GM12801 (cell line): Measurements from ENCODE around the gene TTC3.

Experiments
- TF ChIP-seq, protein P1 (sequence below): IDR thresholded peaks from one replicate; pipeline ENCODE4 v1.5.1; 2011; ENCODE audit warnings: control low read depth; ENCODE audit not compliant: insufficient read length; ENCODE audit errors: extremely low read depth

The TTC3 gene

DNA sequence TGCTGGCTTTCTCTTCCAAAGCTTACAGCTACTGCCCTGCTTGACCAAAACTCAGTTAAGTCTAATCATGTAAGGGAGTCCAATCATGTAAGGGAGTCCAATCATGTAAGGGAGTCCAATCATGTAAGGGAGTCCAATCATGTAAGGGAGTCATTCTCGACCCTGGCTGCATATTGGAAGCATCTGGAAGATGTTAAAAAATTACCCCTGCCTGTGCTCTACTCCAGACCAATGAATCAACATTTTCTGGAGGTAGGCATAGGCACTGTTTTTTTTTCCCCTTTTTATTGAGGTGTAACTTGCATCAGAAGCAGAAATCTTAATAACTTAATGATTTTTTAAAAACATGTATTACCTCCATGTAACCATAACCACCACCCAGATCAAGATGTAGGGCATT, 9.6 kb upstream of the TTC3 start:
- TF ChIP-seq, protein P1, sequence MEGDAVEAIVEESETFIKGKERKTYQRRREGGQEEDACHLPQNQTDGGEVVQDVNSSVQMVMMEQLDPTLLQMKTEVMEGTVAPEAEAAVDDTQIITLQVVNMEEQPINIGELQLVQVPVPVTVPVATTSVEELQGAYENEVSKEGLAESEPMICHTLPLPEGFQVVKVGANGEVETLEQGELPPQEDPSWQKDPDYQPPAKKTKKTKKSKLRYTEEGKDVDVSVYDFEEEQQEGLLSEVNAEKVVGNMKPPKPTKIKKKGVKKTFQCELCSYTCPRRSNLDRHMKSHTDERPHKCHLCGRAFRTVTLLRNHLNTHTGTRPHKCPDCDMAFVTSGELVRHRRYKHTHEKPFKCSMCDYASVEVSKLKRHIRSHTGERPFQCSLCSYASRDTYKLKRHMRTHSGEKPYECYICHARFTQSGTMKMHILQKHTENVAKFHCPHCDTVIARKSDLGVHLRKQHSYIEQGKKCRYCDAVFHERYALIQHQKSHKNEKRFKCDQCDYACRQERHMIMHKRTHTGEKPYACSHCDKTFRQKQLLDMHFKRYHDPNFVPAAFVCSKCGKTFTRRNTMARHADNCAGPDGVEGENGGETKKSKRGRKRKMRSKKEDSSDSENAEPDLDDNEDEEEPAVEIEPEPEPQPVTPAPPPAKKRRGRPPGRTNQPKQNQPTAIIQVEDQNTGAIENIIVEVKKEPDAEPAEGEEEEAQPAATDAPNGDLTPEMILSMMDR: no peak

GRCh38 chr21:37064841-37065240, 8.2 kb upstream of the TTC3 start:
- TF ChIP-seq, protein P1: no peak

DNA sequence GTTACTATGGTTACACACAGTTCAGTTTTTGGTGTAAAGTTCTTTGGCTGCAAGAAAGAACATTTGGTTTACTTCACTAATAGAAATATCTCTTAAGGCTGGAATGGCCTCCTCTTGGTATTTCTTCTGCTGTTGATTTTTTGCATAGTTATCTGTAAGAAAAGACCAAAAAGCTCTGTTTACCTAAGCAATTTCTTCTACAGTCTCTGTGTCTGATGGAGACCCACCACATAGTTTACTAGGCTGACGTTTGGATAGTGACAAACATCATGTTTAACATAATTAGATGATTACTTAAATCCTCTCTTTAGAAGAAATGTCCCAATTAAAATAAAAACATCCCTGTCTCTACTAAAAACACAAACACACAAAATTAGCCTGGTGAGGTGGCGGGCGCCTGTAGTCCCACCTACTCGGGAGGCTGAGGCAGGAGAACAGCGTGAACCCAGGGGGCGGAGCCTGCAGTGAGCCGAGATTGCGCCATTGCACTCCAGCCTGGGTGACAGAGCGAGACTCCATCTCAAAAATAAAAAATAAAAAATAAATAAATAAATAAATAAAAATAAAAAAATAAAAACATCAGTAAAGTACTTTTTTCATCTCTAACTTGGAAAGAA, 7.4 kb upstream of the TTC3 start:
- TF ChIP-seq, protein P1: no peak

- TF ChIP-seq, protein P1: no peak
Observed at GRCh38 chr21:37071561-37072273, 1.3 kb upstream of the TTC3 start.

DNA sequence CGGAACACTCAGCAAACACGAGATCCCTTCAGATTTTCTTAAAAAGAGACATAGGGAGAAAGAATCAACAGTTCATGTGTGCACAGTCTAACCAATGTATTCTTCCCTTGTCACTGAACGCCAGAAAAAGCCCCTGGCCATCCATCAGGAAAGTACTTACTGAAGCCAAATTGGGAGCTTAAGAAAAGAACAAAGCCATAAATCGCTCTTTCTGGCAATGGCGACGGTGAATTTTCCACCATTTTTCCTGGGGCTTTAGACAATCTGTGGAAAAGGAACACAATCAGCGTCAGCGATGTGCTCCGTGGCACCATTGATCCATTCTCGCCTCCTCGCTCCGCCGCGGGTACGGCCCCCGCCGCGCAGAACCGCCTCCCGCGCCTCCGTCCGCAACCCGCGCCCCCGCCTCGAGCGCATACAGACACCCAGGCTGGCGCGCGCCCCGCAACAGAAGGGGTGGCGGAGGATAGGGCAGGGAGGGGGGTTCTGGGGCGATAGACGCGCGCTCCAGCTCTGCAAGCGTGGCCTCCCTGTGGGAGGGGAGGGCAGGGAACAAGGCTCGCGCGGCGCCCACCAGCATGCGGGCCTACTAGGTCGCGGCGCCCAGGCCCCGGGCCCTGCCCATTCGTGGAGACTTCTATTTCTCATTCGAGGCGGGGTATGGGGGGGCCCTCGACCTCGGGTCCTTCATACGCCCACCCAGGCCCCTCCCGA, 623 bp upstream of the TTC3 start:
- TF ChIP-seq, protein P1: no peak

- TF ChIP-seq, protein P1: no peak
Observed at GRCh38 chr21:37073417-37074196, 553 bp downstream of the TTC3 start.

GRCh38 chr21:37074197-37074510, 1.1 kb downstream of the TTC3 start:
- TF ChIP-seq, protein P1: no peak
